K562 (cell line): ENCODE measurements around the gene ZBTB39.

Experiments used
- POLR2A ChIP-seq: fragments of 450-650 bp; conservative IDR thresholded peaks from 2 replicates; pipeline ENCODE4 v1.6.1; 2016
- ZNF384 ChIP-seq: IDR thresholded peaks from 2 replicates; pipeline ENCODE4 v1.6.1; 2012; ENCODE audit warnings: low read depth, low read length, improper control_type of control experiment

DNA sequence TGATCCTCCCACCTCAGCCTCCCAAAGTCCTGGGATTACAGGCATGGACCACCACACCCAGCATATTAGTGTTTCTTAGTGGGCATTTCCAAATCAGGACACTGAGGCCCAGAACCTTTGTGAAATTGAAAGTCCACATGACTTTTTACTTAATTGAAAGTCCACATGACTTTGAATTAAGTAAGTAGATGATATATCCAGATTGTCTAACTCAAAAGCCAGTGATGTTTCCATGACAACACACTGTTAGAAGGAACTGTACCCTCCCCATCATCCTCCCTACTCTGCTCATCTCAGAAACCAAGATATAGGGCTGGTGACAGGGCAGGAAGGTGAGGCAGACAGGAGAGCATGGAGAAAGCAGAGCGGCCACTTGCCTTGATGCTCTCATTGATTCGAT, 36.3 kb upstream of the ZBTB39 start:
- TF ChIP-seq ZNF384 (no peak), POLR2A (no peak)
